ENCODE data around the gene HECW1.

HECW1 gene

DNA sequence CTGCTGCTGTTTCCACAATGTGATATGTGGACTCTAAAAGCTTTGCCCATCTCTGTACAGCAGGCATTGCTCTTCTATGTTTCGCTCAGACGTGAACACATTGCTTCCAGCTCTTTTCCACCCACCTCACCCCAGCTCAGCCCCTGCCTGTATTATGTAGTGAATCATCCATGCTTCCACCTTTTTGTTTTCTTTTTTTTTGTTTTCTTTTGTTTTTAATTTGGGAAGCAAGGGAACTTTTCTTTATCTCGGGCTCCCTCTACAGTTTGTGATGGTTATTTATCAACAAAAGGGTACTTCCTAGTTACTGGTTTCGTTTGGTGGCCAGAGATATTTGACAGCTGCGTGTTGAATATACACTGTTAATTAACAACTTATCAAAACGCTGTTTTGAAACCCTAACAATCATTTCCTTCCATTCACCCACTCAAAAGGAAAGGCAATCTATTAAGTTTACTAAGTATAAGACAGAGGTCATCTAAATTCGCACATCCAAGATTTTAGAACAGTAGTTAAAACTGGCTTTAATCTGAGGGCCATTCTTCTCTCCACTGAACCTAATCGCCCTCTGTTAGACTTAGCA, 342.6 kb downstream of the HECW1 start:
- TF ChIP-seq, protein P1, sequence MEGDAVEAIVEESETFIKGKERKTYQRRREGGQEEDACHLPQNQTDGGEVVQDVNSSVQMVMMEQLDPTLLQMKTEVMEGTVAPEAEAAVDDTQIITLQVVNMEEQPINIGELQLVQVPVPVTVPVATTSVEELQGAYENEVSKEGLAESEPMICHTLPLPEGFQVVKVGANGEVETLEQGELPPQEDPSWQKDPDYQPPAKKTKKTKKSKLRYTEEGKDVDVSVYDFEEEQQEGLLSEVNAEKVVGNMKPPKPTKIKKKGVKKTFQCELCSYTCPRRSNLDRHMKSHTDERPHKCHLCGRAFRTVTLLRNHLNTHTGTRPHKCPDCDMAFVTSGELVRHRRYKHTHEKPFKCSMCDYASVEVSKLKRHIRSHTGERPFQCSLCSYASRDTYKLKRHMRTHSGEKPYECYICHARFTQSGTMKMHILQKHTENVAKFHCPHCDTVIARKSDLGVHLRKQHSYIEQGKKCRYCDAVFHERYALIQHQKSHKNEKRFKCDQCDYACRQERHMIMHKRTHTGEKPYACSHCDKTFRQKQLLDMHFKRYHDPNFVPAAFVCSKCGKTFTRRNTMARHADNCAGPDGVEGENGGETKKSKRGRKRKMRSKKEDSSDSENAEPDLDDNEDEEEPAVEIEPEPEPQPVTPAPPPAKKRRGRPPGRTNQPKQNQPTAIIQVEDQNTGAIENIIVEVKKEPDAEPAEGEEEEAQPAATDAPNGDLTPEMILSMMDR (IDR thresholded peaks at IDR 0.05), result peak; percentile 66

DNA sequence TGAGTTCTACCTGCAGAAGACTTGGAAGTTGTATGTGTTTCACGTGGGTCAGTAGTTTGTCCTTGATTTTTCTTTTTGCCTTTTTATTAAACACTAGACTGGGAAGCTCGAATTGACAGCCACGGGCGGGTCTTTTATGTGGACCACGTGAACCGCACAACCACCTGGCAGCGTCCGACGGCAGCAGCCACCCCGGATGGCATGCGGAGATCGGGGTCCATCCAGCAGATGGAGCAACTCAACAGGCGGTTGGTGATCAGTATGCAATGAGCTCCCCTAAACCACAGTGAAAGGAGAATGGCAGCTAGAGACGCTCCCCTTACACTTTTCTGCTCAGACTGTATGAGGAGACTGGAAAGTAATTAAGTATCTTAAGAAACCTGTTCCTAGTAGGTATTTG, 343.8 kb downstream of the HECW1 start:
- TF ChIP-seq, protein P1 (IDR thresholded peaks at IDR 0.05), result no peak

DNA sequence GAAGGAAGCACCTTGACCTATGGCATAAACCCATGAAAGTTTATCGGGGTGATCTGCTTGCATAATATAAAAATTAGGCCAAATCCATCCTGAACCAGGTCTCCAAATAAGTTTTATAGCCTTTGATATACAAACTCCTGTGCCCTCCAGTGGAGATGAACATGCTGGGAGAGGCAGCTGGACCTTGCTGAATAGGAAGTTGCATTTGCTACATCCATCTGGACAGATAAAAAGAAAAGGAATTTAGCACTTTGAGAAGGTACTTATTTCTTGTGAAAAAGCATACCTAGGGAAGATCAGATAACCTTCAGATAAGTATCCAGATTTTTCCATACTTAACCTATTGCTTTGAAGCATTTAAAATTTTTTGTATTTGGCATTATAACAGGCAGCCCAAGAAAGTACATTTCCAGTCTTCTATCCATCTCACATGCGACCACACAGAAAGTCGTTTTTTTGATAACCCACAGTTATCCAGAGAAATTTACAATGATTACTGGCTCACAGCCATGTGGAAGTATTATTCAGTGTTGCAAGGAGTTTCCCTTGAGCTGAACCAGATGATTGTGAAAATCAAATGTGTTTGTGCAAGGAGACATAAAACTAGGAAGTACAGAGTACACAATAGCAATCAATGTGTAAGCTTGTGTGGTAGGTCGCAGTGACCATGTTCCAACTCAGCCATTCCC, 346.0 kb downstream of the HECW1 start:
- TF ChIP-seq, protein P1 (IDR thresholded peaks at IDR 0.05), result no peak

DNA sequence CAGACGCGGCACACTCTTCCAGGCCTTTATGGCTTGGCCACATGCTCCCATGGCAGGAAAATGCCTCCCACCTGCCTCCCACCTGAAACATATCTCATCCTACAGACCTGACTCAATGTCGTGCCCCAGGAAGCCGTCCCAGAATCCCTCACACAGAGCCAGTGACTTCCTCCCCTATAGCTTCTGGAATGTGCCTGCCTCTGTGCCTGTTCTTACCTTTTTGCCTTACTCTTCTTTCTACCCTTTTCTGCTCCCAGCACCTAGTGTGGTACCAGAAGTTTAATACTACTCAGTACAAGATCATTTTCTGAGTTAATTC, 346.5 kb downstream of the HECW1 start:
- TF ChIP-seq, protein P1 (IDR thresholded peaks at IDR 0.05), result no peak

DNA sequence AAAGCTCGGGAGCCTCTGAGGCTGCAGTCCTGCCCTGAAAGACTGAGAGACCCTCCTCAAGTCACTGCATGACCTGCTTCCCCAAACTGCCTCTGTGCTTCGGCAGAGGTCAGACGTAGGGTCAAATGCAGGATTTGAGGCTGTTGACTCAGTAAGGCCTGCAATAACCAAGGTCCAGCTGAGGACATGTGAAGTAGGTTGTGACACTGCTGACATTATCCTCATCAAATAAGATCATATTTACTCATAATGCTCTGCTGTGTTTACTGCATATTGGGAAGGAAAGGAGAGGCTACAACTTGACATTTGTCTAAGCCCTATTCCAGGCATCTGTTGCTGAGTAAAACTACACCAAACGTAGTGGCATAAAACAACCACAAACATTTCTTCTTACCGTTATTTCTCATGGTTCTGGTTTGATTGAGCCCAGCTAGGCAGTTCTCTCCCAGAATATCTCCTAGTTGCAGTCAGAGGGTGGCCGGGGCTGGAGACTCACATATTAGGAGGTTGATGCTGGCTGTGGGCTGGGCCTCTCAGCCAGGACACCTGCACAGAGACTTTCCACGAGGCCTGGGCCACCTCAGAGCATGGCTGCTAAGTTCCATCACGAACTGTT, 348.4 kb downstream of the HECW1 start:
- TF ChIP-seq, protein P1 (IDR thresholded peaks at IDR 0.05), result no peak

DNA sequence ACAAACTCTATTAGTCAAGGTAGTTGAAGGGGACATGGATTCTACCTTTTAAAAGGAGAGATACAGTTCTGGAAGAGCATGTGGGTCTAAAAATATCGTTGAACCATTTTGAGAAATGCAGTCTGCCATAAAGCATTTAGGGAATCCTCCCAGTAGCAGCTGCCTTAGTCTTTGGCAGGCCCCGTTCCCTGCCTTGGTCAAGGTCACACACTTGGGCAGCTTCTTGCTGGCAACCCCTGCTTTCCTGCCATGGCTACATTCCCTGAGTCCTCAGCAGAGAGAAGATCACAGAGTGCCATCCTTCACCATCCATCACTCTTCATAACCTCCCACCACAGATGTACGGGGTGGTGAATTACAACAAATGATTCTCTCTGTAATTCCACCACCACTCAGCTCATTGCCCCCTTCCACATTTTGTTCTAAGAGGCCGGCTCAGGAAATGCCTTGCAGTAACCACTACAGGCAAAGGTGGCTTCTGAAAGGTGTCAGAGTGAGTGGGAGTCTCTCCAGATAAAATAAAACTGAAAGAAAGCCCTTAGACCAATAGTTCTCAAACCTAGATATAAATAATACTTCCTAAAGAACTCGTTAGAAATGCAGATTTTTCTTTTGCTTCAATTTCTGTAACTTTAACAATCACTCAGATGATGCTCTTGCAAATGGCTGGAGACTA, 349.0 kb downstream of the HECW1 start:
- TF ChIP-seq, protein P1 (IDR thresholded peaks at IDR 0.05), result no peak

DNA sequence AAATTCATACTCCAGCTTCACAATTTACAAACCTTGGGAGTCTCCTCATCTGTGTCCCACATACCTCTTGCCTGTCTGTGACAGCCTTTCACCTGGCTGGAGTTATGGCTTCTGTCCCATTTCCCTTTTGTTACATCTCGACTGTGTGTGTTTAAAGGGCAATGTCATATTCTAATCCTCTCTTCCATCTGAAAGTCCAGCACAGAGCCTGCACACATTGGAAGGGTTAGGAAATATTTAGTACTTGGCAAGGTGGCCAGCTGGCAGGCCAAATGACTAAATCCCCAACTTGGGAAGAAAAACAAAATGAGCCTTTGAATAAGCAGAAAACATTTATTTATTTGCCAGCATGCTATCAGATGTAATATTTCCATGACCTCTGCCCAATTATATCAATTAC, 350.4 kb downstream of the HECW1 start:
- TF ChIP-seq, protein P1 (IDR thresholded peaks at IDR 0.05), result no peak

Data from LNCAP (cell line).